ENCODE data around the gene NEDD4L. TPM values are rescaled to one million over a fixed set of nuclear protein-coding genes. Genes with fewer than 3 reads are reported as not detected.

Gene NEDD4L
- total RNA-seq, 1 donor from 2014 or later: 209 TPM

DNA sequence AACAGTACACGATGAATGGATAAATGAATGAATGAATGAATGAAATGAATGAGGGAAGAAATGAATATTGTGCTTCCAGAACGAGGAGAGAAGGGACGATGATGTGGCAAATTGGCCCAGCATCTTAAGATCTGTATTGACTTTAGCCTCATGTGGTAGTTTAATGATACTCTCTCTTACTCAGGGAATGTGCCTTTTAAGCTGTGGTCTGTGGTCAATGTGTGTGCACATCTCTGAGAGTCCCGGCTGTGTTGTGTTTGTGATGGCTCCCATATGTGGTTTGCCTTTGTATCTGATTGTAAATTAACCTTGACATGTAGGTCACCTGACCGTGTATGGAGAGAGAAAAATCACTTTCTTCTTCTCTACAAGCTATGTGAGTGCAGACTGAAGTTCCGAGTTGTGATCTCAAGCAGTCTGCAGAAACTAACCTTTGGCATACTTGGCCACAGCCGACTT is 91.2 kb downstream of the NEDD4L start:
- Mint-ChIP-seq H3K27ac (ENCODE audit: unreplicated experiment) (no peak overlapping the region), H3K27me3 (ENCODE audit: unreplicated experiment) (peaks cover 2% of the 10 kb centered on the region), H3K4me1 (ENCODE audit: low read depth, unreplicated experiment) (peaks cover 16% of the 10 kb centered on the region), H3K4me3 (ENCODE audit: unreplicated experiment) (no peak overlapping the region), H3K36me3 (ENCODE audit: unreplicated experiment) (no peaks in the 10 kb centered on the region), H3K9me3 (ENCODE audit: unreplicated experiment) (peaks cover 5% of the 10 kb centered on the region)
- TF ChIP-seq, protein P1, sequence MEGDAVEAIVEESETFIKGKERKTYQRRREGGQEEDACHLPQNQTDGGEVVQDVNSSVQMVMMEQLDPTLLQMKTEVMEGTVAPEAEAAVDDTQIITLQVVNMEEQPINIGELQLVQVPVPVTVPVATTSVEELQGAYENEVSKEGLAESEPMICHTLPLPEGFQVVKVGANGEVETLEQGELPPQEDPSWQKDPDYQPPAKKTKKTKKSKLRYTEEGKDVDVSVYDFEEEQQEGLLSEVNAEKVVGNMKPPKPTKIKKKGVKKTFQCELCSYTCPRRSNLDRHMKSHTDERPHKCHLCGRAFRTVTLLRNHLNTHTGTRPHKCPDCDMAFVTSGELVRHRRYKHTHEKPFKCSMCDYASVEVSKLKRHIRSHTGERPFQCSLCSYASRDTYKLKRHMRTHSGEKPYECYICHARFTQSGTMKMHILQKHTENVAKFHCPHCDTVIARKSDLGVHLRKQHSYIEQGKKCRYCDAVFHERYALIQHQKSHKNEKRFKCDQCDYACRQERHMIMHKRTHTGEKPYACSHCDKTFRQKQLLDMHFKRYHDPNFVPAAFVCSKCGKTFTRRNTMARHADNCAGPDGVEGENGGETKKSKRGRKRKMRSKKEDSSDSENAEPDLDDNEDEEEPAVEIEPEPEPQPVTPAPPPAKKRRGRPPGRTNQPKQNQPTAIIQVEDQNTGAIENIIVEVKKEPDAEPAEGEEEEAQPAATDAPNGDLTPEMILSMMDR (IDR thresholded peaks at IDR 0.05; ENCODE audit: partially characterized antibody, unreplicated experiment): no peak
- no peak for DNase-seq

DNA sequence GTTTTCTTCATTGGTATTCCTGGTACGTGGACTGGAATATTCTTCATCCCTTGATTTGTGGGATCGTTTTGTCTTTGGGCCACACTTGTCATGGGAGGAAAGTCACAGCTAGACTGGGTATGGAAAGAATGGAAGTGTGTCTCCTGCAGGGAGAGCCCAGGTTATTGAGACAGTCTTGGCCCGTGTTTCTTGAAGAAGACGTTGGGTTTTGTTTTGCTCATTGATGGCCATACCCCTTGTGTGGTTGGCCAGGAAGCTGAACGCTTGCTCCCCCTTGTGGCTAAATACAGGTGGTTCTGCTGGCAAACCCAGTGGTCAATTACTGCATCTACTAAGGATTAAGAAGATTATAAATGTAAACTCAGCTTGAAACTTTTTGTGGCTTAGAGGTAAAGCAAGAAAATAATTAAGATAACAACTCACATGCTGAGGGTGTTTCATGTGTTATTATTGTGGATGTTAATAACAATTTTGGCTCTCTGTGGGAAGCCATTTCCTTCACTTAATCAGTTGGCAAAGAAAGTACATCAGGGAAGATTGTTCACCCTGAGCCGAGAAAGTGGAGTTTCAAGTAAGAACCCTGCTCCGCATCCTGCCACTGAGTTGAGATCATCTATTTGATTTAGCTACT is 91.8 kb downstream of the NEDD4L start:
- peaks cover 2% of the 10 kb centered on the region for H3K27me3 Mint-ChIP-seq (ENCODE audit: unreplicated experiment)
- H3K9me3 Mint-ChIP-seq (ENCODE audit: unreplicated experiment): peaks cover 5% of the 10 kb centered on the region
- no peaks in the 10 kb centered on the region for H3K36me3 Mint-ChIP-seq (ENCODE audit: unreplicated experiment)
- no peak overlapping the region for H3K27ac Mint-ChIP-seq (ENCODE audit: unreplicated experiment)
- DNase-seq: peak; percentile 72
- no peak overlapping the region for H3K4me3 Mint-ChIP-seq (ENCODE audit: unreplicated experiment)
- TF ChIP-seq, protein P1 (IDR thresholded peaks at IDR 0.05; ENCODE audit: partially characterized antibody, unreplicated experiment): peak; percentile 87
- H3K4me1 Mint-ChIP-seq (ENCODE audit: low read depth, unreplicated experiment): peaks cover 21% of the 10 kb centered on the region

DNA sequence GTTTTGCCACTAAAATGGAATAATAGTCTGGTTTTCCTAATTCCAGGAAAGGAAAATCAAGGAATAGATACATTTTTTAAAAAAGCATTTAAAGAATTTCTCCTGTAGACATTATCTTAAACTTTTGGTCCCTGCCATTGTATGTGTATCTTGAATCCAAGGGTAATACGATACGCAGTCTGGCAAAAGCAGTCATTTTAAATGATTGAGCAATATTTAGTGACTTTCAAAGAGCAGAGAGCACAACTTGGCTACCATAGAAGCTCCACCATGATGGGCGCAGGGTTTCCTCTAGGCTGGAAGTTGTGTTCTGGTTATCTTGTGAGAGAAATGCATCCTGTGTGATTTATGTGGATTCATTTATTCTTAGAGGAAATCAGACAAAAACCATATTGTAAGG is 92.9 kb downstream of the NEDD4L start:
- H3K27ac Mint-ChIP-seq (ENCODE audit: unreplicated experiment): no peak overlapping the region
- H3K4me3 Mint-ChIP-seq (ENCODE audit: unreplicated experiment): no peak overlapping the region
- peaks cover 25% of the 10 kb centered on the region for H3K4me1 Mint-ChIP-seq (ENCODE audit: low read depth, unreplicated experiment)
- H3K27me3 Mint-ChIP-seq (ENCODE audit: unreplicated experiment): peaks cover 2% of the 10 kb centered on the region
- H3K9me3 Mint-ChIP-seq (ENCODE audit: unreplicated experiment): peaks cover 5% of the 10 kb centered on the region
- TF ChIP-seq, protein P1 (IDR thresholded peaks at IDR 0.05; ENCODE audit: partially characterized antibody, unreplicated experiment): no peak
- H3K36me3 Mint-ChIP-seq (ENCODE audit: unreplicated experiment): no peaks in the 10 kb centered on the region
- no peak for DNase-seq

DNA sequence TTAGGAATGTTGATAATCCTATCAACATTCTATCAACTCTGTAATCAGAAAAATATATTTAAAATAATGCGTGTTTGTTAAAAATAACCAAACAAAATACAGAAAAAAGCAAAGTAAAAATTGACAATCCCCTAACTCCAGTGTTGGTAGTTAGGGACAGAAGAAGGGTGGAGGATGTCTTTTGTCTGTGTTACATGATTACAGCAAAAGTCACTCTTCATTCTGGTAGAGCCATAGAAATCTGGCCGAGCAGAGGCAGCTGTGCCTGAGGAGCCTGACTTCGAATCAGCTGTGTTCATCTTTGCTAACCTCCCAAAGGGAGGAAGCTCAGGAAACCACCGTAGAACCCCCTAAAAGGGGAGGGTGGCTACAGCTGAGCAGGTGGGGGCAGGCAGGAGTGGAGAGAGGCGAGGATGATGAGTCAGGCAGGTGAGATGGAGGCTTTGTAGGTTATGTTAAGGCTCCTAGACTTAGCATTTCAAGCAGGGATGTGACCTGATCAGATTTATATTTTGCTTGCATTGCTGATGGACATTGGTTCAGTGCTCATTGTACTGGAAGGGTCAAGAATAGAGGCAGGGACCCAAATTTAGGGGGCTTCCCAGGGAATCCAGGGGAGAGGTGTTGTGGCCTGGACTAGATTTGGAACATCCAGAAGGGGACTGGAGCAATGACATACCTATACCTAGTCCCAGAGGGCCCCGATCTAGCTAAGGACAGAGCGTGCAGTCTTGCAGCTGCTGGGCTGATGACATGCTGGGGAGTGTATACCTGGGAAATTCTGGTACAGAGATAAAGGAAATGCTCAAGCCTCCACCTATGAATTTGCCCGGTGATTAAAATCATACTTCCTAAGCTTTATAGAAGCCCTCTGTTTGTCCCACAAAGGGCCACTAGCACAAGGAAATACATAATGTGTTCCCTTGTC is 95.7 kb downstream of the NEDD4L start:
- no peaks in the 10 kb centered on the region for H3K36me3 Mint-ChIP-seq (ENCODE audit: unreplicated experiment)
- H3K4me1 Mint-ChIP-seq (ENCODE audit: low read depth, unreplicated experiment): peaks cover 36% of the 10 kb centered on the region
- peak overlapping the region; percentile 58 for H3K4me3 Mint-ChIP-seq (ENCODE audit: unreplicated experiment)
- H3K27ac Mint-ChIP-seq (ENCODE audit: unreplicated experiment): peak overlapping the region; percentile 95
- TF ChIP-seq, protein P1 (IDR thresholded peaks at IDR 0.05; ENCODE audit: partially characterized antibody, unreplicated experiment): no peak
- H3K27me3 Mint-ChIP-seq (ENCODE audit: unreplicated experiment): peaks cover 3% of the 10 kb centered on the region
- H3K9me3 Mint-ChIP-seq (ENCODE audit: unreplicated experiment): peaks cover 12% of the 10 kb centered on the region
- no peak for DNase-seq
